K562 (cell line): ENCODE data around the gene FOXR1. TPM values are rescaled to one million over a fixed set of nuclear protein-coding genes. Genes with fewer than 3 reads are reported as not detected.
A peak's percentile ranks its signal among the peaks of the same experiment; 100 is the strongest.

Experiments
- ARID1B ChIP-seq: fragments of 450-650 bp; IDR thresholded peaks from 2 replicates; pipeline ENCODE4 v1.6.1; 2016; ENCODE audit warnings: antibody characterized with exemption, mild to moderate bottlenecking, inconsistent platforms
- CBX1 ChIP-seq: sonication (generic); IDR thresholded peaks from 2 replicates; pipeline ENCODE4 v1.6.1; 2016; ENCODE audit warnings: antibody characterized with exemption, low read depth, mild to moderate bottlenecking
- CREM ChIP-seq: IDR thresholded peaks from 2 replicates; pipeline ENCODE4 v1.6.1; 2014; ENCODE audit warnings: antibody characterized with exemption, low read depth
- ELF4 ChIP-seq: fragments of 450-650 bp; formaldehyde crosslinking; IDR thresholded peaks from 2 replicates; pipeline ENCODE4 v1.4.0; 2022; ENCODE audit warnings: missing genetic modification characterization
- FOXA3 ChIP-seq, 2 experiments: fragments of 450-650 bp in 1 of 2; sonication (generic) in 1 of 2; formaldehyde crosslinking; IDR thresholded peaks in 1 of 2; conservative IDR thresholded peaks in 1 of 2; 2 replicates each; pipeline versions ENCODE4 v1.4.0 to v1.8.0; 2020 to 2022; ENCODE audit warnings: mild to moderate bottlenecking in 2 of 2, missing genetic modification reagents in 1 of 2
- FOXM1 ChIP-seq, 2 experiments: fragments of 450-650 bp in 1 of 2; sonication (generic) in 1 of 2; formaldehyde crosslinking in 1 of 2; IDR thresholded peaks; 2 replicates each; pipeline versions ENCODE4 v1.6.1 to v1.9.0; 2017 to 2022; ENCODE audit warnings: low read depth in 2 of 2, mild to moderate bottlenecking in 2 of 2, missing genetic modification reagents in 1 of 2, moderate library complexity in 1 of 2
- KLF6 ChIP-seq: fragments of 250-450 bp; sonication (Bioruptor Pico); IDR thresholded peaks from 2 replicates; pipeline ENCODE4 v1.4.0; 2020; ENCODE audit warnings: mild to moderate bottlenecking, moderate library complexity, borderline replicate concordance
- MTA3 ChIP-seq: fragments of 450-650 bp; formaldehyde crosslinking; IDR thresholded peaks from 2 replicates; pipeline ENCODE4 v1.6.1; 2017; ENCODE audit warnings: mild to moderate bottlenecking, borderline replicate concordance
- NCOA1 ChIP-seq: fragments of 450-650 bp; IDR thresholded peaks from 2 replicates; pipeline ENCODE4 v1.6.1; 2016; ENCODE audit warnings: low read depth
- NR1H2 ChIP-seq: sonication (generic); formaldehyde crosslinking; IDR thresholded peaks from 2 replicates; pipeline ENCODE4 v1.4.0; 2020; ENCODE audit warnings: mild to moderate bottlenecking, missing genetic modification reagents
- PCBP1 ChIP-seq: fragments of 200-400 bp; formaldehyde crosslinking; IDR thresholded peaks from 2 replicates; pipeline ENCODE4 v1.6.1; 2018; ENCODE audit warnings: mild to moderate bottlenecking, low read depth, low read length; ENCODE audit not compliant: poor library complexity, severe bottlenecking
- POLR2B ChIP-seq: fragments of 450-650 bp; IDR thresholded peaks from 2 replicates; pipeline ENCODE4 v1.6.1; 2018; ENCODE audit warnings: low read depth; ENCODE audit not compliant: partially characterized antibody
- POU5F1 ChIP-seq: fragments of 150-350 bp; IDR thresholded peaks from 2 replicates; pipeline ENCODE4 v1.6.1; 2014; ENCODE audit warnings: borderline replicate concordance, low read length, low read depth, mild to moderate bottlenecking; ENCODE audit not compliant: partially characterized antibody
- PRMT5 ChIP-seq: sonication (generic); formaldehyde crosslinking; IDR thresholded peaks from 2 replicates; pipeline ENCODE4 v1.5.0; 2020; ENCODE audit warnings: missing genetic modification reagents
- SMAD3 ChIP-seq: fragments of 450-650 bp; formaldehyde crosslinking; conservative IDR thresholded peaks from 2 replicates; pipeline ENCODE4 v1.4.0; 2020; ENCODE audit warnings: mild to moderate bottlenecking
- SRSF1 ChIP-seq: fragments of 200-400 bp; formaldehyde crosslinking; IDR thresholded peaks from 2 replicates; pipeline ENCODE4 v1.6.1; 2017; ENCODE audit warnings: mild to moderate bottlenecking, low read depth, low read length, moderate library complexity
- ZNF23 ChIP-seq: fragments of 250-450 bp; sonication (Bioruptor Pico); IDR thresholded peaks from 2 replicates; pipeline ENCODE4 v1.4.0; 2020; ENCODE audit warnings: mild to moderate bottlenecking
- ZNF316 ChIP-seq: fragments of 450-650 bp; IDR thresholded peaks from 2 replicates; pipeline ENCODE4 v1.6.1; 2016
- polyA plus RNA-seq, 8 experiments: library from polyadenylated mRNA; depleted of rRNA in 4 of 8; stranded (reverse) in 5 of 8; unstranded in 3 of 8; fragments of >200 nt; fragmentation: Nextera tagmentation in 2 of 8; fragmentation: Illumina TruSeq in 1 of 8; extraction: Ambion mirVana in 2 of 8; extraction: Trizol in 1 of 8; gene quantifications; 2 replicates each; pipeline versions ENCODE4 v1.2.1 to v1.2.3, GENCODE V29; 2011 to 2014; ENCODE audit warnings: inconsistent platforms in 1 of 8, missing spikeins in 1 of 8
- total RNA-seq, 7 experiments: library from RNA; depleted of rRNA in 6 of 7; stranded (reverse); fragments of >200 nt in 6 of 7; fragmentation: Illumina TruSeq in 2 of 7; extraction: Trizol in 2 of 7; gene quantifications; 2 replicates each; pipeline versions ENCODE4 v1.2.1 to v1.2.3, GENCODE V29; 2011 to 2021; ENCODE audit warnings: low replicate concordance in 1 of 7
- TF ChIP-seq, protein P1 (sequence below): IDR thresholded peaks from 2 replicates; pipeline ENCODE4 v1.6.1; 2012; ENCODE audit warnings: low read depth, low read length, improper control_type of control experiment, borderline replicate concordance
- TF ChIP-seq, protein P2 (sequence below): fragments of 200-400 bp; formaldehyde crosslinking; IDR thresholded peaks from 2 replicates; pipeline ENCODE4 v1.6.1; 2017; ENCODE audit warnings: mild to moderate bottlenecking, low read depth, low read length, moderate library complexity
- TF ChIP-seq, protein P3 (sequence below): fragments of 250-450 bp; sonication (Bioruptor Pico); IDR thresholded peaks from 2 replicates; pipeline ENCODE4 v1.5.0; 2020; ENCODE audit warnings: mild to moderate bottlenecking, borderline replicate concordance

The FOXR1 gene
- total and polyA plus RNA-seq, 9 of the 15 experiments (the other 6 are each of a cell fraction or from before 2014, with no cell fraction given): not detected

DNA sequence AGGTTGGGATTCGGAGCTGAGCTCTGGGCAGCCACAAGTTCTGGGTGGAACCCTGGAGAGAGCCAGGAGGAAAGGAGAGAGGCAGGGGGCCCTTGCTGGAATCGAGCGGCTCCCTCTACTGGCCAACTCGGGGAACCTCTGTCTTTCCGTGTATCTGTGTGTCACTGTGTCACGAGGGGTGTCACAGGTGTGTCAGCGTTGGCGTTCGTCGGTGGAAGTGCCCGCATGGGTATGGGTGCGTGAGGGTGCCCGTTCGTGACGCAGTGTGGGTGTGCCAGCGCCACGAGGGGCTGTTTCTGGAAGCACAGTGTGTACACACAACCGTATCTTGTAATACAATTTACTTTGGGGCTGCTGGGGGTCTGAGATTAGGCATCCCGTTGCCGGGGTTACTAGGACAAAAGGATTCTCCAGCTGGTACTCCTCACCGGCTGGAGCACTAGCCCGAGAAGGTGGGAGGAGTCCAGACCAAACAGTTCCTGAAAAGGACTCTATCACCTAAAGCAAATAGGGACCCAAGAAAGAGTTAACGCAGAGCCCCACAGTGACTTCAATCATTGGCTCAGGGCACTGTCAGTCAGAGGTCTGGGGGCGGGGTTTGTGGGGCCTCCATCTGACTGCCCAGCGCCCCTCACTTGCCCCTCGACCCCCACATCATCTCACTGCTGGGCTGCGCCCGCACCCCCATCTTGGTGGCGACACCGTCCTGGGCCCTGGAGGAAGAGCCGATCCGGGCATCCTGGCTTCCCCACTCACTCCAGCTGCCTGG lies 43.3 kb upstream of the FOXR1 start (continued):
- TF ChIP-seq, protein P1, sequence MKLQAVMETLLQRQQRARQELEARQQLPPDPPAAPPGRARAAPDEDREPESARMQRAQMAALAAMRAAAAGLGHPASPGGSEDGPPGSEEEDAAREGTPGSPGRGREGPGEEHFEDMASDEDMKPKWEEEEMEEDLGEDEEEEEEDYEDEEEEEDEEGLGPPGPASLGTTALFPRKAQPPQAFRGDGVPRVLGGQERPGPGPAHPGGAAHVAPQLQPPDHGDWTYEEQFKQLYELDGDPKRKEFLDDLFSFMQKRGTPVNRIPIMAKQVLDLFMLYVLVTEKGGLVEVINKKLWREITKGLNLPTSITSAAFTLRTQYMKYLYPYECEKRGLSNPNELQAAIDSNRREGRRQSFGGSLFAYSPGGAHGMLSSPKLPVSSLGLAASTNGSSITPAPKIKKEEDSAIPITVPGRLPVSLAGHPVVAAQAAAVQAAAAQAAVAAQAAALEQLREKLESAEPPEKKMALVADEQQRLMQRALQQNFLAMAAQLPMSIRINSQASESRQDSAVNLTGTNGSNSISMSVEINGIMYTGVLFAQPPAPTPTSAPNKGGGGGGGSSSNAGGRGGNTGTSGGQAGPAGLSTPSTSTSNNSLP: no peak
- TF ChIP-seq SMAD3 (CRISPR knock-in tag) (no peak), ZNF316 (no peak), PCBP1 (no peak), NCOA1 (no peak), POLR2B (no peak), ELF4 (no peak), KLF6 (CRISPR knock-in tag) (no peak), FOXA3 (CRISPR knock-in tag; conservative IDR thresholded peaks at IDR 0.05 in 1 of 2, IDR thresholded peaks at IDR 0.05 in 1 of 2) (peak in 1 of 2 experiments; percentile 54; a peak in 2 of 4 replicates), SRSF1 (no peak), NR1H2 (CRISPR knock-in tag) (no peak), POU5F1 (no peak), PRMT5 (no peak), ARID1B (no peak; the same call in 1 of the 2 replicates), MTA3 (peak; percentile 35; the same call in 1 of the 2 replicates), CREM (peak; percentile 71), ZNF23 (CRISPR knock-in tag) (no peak), CBX1 (no peak), FOXM1 (IDR thresholded peaks at IDR 0.05; ENCODE audit: low read depth) (peak; percentile 72; the same call in 1 of the 2 replicates), FOXM1 (CRISPR knock-in tag; IDR thresholded peaks at IDR 0.05; ENCODE audit: low read depth) (no peak)
- TF ChIP-seq, protein P2, sequence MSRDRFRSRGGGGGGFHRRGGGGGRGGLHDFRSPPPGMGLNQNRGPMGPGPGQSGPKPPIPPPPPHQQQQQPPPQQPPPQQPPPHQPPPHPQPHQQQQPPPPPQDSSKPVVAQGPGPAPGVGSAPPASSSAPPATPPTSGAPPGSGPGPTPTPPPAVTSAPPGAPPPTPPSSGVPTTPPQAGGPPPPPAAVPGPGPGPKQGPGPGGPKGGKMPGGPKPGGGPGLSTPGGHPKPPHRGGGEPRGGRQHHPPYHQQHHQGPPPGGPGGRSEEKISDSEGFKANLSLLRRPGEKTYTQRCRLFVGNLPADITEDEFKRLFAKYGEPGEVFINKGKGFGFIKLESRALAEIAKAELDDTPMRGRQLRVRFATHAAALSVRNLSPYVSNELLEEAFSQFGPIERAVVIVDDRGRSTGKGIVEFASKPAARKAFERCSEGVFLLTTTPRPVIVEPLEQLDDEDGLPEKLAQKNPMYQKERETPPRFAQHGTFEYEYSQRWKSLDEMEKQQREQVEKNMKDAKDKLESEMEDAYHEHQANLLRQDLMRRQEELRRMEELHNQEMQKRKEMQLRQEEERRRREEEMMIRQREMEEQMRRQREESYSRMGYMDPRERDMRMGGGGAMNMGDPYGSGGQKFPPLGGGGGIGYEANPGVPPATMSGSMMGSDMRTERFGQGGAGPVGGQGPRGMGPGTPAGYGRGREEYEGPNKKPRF: no peak
- TF ChIP-seq, protein P3, sequence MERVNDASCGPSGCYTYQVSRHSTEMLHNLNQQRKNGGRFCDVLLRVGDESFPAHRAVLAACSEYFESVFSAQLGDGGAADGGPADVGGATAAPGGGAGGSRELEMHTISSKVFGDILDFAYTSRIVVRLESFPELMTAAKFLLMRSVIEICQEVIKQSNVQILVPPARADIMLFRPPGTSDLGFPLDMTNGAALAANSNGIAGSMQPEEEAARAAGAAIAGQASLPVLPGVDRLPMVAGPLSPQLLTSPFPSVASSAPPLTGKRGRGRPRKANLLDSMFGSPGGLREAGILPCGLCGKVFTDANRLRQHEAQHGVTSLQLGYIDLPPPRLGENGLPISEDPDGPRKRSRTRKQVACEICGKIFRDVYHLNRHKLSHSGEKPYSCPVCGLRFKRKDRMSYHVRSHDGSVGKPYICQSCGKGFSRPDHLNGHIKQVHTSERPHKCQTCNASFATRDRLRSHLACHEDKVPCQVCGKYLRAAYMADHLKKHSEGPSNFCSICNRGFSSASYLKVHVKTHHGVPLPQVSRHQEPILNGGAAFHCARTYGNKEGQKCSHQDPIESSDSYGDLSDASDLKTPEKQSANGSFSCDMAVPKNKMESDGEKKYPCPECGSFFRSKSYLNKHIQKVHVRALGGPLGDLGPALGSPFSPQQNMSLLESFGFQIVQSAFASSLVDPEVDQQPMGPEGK (CRISPR knock-in tag): no peak
